NCI-H1092 treated with DMSO at 0.1 percent for 48 hours (cell line): ENCODE data around the gene EXOC3.
"Not testable (repeated sequence)": the region's sequence is repeated elsewhere in the genome, so short reads cannot be mapped to it uniquely, and the experiment has no call there.

ENCODE experiments used
- DNase-seq: peaks from one replicate; lab custom pipeline; 2025; lab: John Stamatoyannopoulos, UW

EXOC3 gene

GRCh38 chr5:442335-443238 is at the start of gene EXOC3:
TSS of gene EXOC3 (plus strand) at chr5:443176. CDS start at chr5:446206, 3,030 bp downstream.
- DNase-seq, result peak; percentile 61

DNA sequence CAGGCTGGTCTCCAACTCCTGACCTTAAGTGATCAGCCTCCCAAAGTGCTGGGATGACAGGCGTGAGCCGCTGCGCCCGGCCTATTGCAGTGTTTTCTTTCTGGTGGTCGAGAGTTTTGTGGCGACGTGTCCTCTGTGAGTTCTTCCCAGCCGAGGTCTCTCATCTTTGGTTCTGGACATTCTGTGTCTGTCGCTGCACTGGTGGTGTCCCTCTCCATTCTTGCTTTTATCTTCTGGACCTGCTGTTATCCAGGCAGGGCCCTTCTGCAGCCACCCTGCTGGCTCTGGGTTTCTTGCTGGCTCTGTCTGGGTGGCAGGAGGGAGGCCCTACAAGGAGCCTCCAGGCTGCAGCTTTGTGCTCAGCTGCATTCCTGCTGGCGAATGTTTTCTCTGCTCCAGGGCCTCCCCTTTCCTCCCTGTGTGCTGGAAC is 49.1 kb upstream of the EXOC3 start:
- DNase-seq, result no peak

GRCh38 chr5:394671-395155 is 48.3 kb upstream of the EXOC3 start:
- DNase-seq, result no peak

GRCh38 chr5:395156-395920 is 47.6 kb upstream of the EXOC3 start:
- no peak for DNase-seq

GRCh38 chr5:395921-396530 is 47.0 kb upstream of the EXOC3 start:
- no peak for DNase-seq

GRCh38 chr5:396531-396961 is 46.4 kb upstream of the EXOC3 start:
- no peak for DNase-seq

DNA sequence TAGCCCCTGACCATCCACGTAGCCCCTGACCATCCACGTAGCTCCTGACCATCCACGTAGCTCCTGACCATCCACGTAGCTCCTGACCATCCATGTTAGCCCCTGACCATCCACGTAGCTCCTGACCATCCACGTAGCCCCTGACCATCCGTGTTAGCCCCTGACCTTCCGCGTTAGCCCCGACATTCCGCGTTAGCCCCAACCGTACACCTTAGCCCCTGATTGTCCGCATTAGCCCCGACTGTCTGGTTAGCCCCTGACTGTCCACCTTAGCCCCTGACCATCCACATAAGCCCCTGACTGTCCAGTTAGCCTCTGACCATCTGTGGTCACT is 44.9 kb upstream of the EXOC3 start:
- DNase-seq, result not testable (repeated sequence)

- peak; percentile 27 for DNase-seq
These were observed 44.3 kb upstream of the EXOC3 start for GRCh38 chr5:398475-399295.

GRCh38 chr5:399296-400281 is 43.4 kb upstream of the EXOC3 start:
- peak; percentile 92 for DNase-seq

- DNase-seq, result no peak
These were observed 42.5 kb upstream of the EXOC3 start for GRCh38 chr5:400282-401145.

GRCh38 chr5:401146-402034 is 41.6 kb upstream of the EXOC3 start:
- DNase-seq, result no peak

GRCh38 chr5:402219-402614 is 40.8 kb upstream of the EXOC3 start:
- DNase-seq, result not testable (repeated sequence)

GRCh38 chr5:402615-403359 is 40.2 kb upstream of the EXOC3 start:
- no peak for DNase-seq

DNA sequence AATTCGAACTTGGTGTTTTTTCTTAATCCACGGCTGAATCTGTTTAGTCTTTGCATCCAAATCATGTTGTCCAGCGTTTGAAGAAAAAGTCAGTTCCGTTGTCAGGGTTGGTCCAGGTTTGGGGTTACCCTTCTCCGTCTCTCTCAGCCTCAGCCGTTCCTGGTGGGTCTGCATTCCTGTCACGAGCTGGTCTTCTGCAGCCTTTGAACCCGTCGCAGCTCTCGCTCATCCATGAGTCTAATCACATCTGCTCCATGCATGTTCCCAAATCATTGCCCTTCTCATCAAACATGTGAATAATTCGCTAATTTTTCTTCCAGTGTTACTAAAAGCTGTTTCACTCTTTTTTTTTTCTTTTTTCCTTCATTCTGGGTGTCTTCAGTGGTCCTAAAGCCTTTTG is 39.0 kb upstream of the EXOC3 start:
- no peak for DNase-seq

GRCh38 chr5:404666-405241 is 38.2 kb upstream of the EXOC3 start:
- no peak for DNase-seq

DNA sequence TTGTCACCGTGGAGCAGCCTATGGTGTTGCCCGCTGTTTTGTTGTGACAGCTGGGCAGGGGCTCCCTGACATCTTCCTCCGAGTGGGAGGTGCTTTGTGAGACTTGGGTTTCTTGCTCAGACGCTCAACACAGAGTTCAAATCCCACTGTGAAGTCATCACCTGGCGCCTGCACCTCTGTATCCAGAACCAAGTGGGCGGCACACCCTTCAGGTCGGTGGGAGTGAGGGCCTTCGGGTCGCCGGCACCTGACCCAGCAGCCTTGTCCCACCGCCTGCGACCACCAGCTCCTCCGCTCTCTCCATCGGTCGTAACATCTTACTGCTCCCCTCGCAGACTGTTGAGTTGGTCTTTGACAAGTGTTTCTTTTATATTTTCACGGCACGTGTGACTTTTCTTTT is 37.6 kb upstream of the EXOC3 start:
- DNase-seq, result no peak

GRCh38 chr5:406041-406440 is 36.9 kb upstream of the EXOC3 start:
- no peak for DNase-seq
